Measurements from ENCODE around the gene NELL1.

Gene NELL1

DNA sequence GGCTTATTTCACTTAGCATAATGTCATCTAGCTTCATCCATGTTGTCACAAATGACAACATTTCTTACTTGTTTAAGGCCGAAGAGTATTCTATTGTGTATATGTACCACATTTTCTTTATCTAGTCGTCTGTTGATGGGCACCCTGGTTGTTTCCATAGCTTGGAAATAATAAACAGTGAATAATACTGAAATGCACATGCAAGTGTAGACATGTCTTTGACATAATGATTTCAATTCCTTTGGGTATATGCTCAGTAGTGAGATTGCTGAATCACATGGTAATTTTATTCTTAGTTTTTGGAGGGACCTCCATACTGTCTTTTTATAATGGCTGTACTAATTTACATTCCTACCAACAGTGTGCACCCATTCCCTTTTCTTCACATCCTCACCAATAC is 508.0 kb downstream of the NELL1 start:
- TF ChIP-seq, protein P1, sequence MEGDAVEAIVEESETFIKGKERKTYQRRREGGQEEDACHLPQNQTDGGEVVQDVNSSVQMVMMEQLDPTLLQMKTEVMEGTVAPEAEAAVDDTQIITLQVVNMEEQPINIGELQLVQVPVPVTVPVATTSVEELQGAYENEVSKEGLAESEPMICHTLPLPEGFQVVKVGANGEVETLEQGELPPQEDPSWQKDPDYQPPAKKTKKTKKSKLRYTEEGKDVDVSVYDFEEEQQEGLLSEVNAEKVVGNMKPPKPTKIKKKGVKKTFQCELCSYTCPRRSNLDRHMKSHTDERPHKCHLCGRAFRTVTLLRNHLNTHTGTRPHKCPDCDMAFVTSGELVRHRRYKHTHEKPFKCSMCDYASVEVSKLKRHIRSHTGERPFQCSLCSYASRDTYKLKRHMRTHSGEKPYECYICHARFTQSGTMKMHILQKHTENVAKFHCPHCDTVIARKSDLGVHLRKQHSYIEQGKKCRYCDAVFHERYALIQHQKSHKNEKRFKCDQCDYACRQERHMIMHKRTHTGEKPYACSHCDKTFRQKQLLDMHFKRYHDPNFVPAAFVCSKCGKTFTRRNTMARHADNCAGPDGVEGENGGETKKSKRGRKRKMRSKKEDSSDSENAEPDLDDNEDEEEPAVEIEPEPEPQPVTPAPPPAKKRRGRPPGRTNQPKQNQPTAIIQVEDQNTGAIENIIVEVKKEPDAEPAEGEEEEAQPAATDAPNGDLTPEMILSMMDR (IDR thresholded peaks at IDR 0.05): no peak

DNA sequence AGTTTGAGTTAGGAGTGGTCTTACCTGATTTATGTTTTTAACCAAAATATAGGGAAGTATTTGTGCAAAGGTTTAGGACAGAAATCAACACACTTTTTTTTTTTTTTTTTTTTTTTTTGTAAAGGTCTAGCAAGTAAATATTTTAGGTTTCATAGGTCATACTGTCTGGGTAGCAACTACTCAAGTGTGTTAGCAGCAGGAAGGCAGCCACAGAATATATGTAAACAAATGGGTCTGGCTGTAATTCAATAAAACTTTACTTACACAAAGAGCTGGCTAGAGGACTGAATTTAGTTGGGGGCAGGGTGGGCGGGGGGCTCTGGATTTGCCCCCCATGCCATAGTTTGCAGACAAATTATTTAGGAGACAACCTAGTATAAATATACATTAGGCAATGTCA is 510.4 kb downstream of the NELL1 start:
- TF ChIP-seq, protein P1 (IDR thresholded peaks at IDR 0.05): no peak

DNA sequence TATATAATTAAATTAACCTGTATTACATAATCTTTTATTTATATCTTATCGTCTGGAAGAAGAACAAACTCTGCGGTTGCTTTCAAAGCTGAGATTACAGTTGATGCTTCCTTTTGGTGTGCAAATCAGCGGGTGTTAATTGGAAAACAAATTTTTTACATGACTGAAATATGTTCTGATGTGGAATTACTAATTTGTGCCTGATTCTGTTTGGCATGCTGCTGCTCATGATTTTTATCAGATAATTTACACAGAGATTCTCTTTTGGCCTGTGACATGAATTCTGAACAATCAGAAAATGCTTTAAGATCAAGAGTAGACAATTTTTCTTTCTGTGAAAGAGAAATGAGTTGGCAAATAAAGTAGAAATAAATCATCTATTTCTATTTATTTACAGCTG is 510.8 kb downstream of the NELL1 start:
- TF ChIP-seq, protein P1 (IDR thresholded peaks at IDR 0.05): no peak

DNA sequence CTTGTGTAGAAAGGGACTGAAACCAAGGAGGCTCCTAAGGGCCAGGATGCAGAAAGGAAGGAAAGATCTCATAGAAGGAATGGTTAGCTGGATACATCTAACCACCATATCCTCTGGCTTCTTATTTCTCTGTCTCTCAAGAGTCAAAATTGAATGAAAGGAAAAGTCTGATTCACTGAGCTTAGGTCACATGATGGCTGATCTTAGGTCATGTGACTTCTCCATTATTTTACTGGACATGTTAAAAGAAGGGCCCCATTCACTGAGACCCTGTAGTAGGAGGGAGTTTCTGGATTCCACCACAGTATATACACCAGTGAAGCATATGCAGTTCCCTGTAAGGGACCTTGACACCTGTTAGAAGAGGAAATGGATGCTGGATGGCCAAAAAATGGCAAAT is 516.6 kb downstream of the NELL1 start:
- TF ChIP-seq, protein P1 (IDR thresholded peaks at IDR 0.05): no peak

DNA sequence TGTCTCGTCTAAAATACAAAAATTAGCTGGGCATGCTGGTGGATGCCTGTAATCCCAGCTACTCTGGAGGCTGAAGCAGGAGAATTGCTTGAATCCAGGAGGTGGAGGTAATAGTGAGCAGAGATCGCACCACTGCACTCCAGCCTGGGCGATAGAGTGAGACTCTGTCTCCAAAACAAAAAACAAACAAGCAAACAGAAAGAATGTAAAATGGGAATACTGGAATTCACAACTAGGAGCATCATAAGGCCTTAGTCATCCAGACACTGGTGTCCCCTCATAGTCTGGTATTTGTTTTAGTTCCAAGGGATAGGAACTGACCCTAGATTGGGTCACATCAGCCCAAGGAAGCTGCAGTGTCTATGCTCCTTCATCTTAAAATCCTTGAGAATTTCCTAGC is 520.8 kb downstream of the NELL1 start:
- TF ChIP-seq, protein P1 (IDR thresholded peaks at IDR 0.05): no peak

DNA sequence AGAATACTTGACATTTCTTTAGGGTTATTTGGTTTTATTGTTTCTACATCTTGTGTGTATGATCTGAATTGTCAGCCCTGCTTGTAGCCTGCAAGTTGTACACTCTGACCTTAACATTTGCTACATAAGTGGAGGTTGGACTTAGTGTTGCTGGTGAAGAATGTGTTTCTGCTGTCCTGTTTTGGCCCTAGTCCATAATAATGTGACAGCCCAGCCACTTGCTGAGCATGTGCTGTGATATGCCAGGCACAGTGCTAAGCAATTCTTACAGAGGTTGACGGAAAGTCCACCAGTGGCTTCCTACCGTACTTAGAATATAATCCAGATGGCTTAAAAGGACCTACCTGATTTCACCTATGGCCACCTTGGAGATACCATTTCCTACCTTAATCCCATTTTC is 526.6 kb downstream of the NELL1 start:
- TF ChIP-seq, protein P1 (IDR thresholded peaks at IDR 0.05): no peak

DNA sequence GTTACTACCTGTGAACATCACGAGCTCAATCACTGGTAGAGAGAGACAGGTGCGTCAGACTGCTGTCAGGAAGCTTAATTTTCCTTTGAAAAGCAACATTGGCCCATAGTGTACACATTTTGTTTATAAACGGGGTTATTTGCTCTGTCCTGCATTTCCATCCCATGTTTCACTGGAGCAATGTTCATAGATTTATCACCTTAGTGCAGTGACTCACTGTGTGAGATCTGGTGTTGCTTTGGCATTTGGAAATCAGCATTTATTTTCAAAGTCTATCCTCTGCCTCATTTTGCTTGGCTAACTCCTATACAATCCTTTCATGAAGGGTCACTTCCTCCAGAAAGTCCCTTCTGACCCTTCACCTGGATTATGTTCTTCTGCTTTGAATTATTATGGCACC is 529.1 kb downstream of the NELL1 start:
- TF ChIP-seq, protein P1 (IDR thresholded peaks at IDR 0.05): no peak

DNA sequence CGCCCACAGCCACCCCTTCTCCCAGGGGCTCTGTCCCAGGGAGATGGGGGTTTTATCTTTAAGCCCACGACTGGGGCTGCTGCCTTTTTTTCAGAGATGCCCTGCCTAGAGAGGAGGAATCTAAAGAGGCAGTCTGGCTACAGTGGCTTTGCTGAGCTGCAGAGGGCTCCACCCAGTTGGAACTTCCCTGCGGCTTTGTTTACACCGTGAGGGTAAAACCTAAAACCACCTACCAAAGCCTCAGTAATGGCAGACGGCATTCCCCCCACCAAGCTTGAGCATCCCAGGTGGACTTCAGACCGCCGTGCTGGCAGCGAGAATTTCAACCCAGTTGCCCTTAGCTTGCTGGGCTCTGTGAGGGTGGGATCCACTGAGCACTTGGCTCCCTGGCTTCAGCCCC is 535.8 kb downstream of the NELL1 start:
- TF ChIP-seq, protein P1 (IDR thresholded peaks at IDR 0.05): no peak

Data from LNCAP (cell line).